ENCODE measurements around the gene ZNF892. TPM values are rescaled to one million over a fixed set of nuclear protein-coding genes. Genes with fewer than 3 reads are reported as not detected.

Gene ZNF892
- total and polyA plus RNA-seq, 2 of the 4 experiments (the other 2 are of a cell fraction) = 0.46 to 2.7 TPM

DNA sequence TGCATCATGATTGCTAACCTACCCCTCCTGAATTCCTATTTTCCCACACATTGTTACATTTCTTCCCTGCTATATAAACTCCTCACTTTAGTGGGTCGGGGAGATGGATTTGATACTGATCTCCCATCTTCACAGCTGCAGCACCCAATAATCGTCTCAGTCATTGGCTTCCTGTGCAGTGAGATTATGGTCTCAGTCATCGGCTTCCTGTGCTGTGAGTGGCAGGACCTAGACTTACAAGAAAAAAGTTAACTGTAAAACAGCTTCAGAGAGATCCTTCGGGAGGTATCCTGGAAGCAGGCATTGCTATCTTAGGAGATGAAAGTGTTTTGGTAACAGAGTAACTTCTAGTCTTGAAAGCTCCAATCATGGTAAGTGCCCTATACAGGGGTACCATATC is 3.4 kb upstream of the ZNF892 start:
- Histone ChIP-seq H3K9ac (ENCODE audit: low read depth, low read length) (no peak overlapping the region), H3K4me1 (ENCODE audit: control insufficient read depth, insufficient read depth, low read length) (no peaks in the 10 kb centered on the region), H3K79me1 (ENCODE audit: low read depth in 1 of 2, low read length in 2 of 2) (peaks cover 0 to 4% of the 10 kb centered on the region in 2 experiments; a peak in 1 of 4 replicates), H4K91ac (ENCODE audit: insufficient read depth, low read depth, low read length) (no peak overlapping the region), H3K56ac (ENCODE audit: extremely low read depth, insufficient read depth, low read length) (no peak overlapping the region), H4K8ac (ENCODE audit: low read depth in 2 of 2, low read length in 2 of 2) (no peak overlapping the region), H3K14ac (replicated peaks; ENCODE audit: low read depth, low read length) (no peak overlapping the region), H3K27ac (ENCODE audit: insufficient read depth, low read length) (no peak overlapping the region), H2AK9ac (replicated peaks; ENCODE audit: low read depth, low read length, poor library complexity) (no peak overlapping the region), H3K4me2 (ENCODE audit: low read depth, low read length) (no peak overlapping the region), H3K9me1 (ENCODE audit: insufficient read depth, low read length) (no peaks in the 10 kb centered on the region), H3K18ac (ENCODE audit: low read depth, low read length) (no peak overlapping the region), H2BK20ac (ENCODE audit: low read depth, low read length) (no peak overlapping the region), H3K27me3 (ENCODE audit: control insufficient read depth, insufficient read depth, low read length) (peaks cover 2% of the 10 kb centered on the region; the same call in 1 of the 2 replicates), H3K36me3 (ENCODE audit: control insufficient read depth, insufficient read depth, low read length) (peaks cover 2% of the 10 kb centered on the region), H4K5ac (ENCODE audit: low read depth, low read length) (no peak overlapping the region), H2AK5ac (ENCODE audit: low read depth, low read length) (no peak overlapping the region), H3K4ac (ENCODE audit: low read depth, low read length) (no peak overlapping the region), H2BK5ac (ENCODE audit: low read depth, low read length, poor library complexity, severe bottlenecking) (no peak overlapping the region), H2AFZ (replicated peaks; ENCODE audit: low read length, poor library complexity) (no peak overlapping the region), H3K23ac (ENCODE audit: low read depth, low read length) (no peak overlapping the region), H2BK120ac (ENCODE audit: low read depth, low read length) (no peak overlapping the region), H3K4me3 (ENCODE audit: insufficient read depth, low read depth, low read length) (no peak overlapping the region), H3K9me3 (ENCODE audit: control insufficient read depth, insufficient read depth, low read length) (no peaks in the 10 kb centered on the region; the same call in 1 of the 2 replicates), H2BK15ac (ENCODE audit: low read depth, low read length) (no peak overlapping the region), H4K20me1 (ENCODE audit: insufficient read depth, low read length) (no peaks in the 10 kb centered on the region)
- intact Hi-C loops (cut with micrococcal nuclease) (no loop called here), in situ Hi-C loops (cut with MboI; ENCODE audit: low sequenced_read_pairs) (no loop called here), dilution Hi-C loops (cut with HindIII; ENCODE audit: low sequenced_read_pairs, unreplicated experiment) (no loop called here)
- BruUV-seq (replicated peaks) = no TSS peak
- ChIA-PET CTCF (no interaction called here), POLR2A (ENCODE audit: unreplicated experiment) (no interaction called here)
- no peak for DNase-seq
- no CpG with 5 or more reads among the region's 4 CpGs for WGBS, 2 experiments (ENCODE audit: extremely low coverage in 2 of 2, insufficient read length in 1 of 2)
- ATAC-seq (ENCODE audit: low read depth) = no peak
- TF ChIP-seq, protein P1, sequence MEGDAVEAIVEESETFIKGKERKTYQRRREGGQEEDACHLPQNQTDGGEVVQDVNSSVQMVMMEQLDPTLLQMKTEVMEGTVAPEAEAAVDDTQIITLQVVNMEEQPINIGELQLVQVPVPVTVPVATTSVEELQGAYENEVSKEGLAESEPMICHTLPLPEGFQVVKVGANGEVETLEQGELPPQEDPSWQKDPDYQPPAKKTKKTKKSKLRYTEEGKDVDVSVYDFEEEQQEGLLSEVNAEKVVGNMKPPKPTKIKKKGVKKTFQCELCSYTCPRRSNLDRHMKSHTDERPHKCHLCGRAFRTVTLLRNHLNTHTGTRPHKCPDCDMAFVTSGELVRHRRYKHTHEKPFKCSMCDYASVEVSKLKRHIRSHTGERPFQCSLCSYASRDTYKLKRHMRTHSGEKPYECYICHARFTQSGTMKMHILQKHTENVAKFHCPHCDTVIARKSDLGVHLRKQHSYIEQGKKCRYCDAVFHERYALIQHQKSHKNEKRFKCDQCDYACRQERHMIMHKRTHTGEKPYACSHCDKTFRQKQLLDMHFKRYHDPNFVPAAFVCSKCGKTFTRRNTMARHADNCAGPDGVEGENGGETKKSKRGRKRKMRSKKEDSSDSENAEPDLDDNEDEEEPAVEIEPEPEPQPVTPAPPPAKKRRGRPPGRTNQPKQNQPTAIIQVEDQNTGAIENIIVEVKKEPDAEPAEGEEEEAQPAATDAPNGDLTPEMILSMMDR (conservative IDR thresholded peaks at IDR 0.05; ENCODE audit: low read depth, low read length) = no peak
